AG10803 (cell line): Measurements from ENCODE around the gene CCNY.
"Not testable (repeated sequence)": the region's sequence is repeated elsewhere in the genome, so short reads cannot be mapped to it uniquely, and the experiment has no call there.

ENCODE experiments used
- DNase-seq: peaks from one replicate; pipeline ENCODE4 v3.0.0; 2010; ENCODE audit warnings: low read depth
- H3K4me3 ChIP-seq: 2 replicates; pipeline ENCODE4 v1.5.1; 2011; ENCODE audit warnings: mild to moderate bottlenecking, low read length, control low read depth
- CTCF ChIP-seq: conservative IDR thresholded peaks from 2 replicates; pipeline ENCODE4 v1.5.1; 2011; ENCODE audit warnings: mild to moderate bottlenecking, low read length, control low read depth, inconsistent platforms

Gene CCNY

GRCh38 chr10:35349389-35349915 is 13.1 kb downstream of the CCNY start:
- no peak for TF ChIP-seq CTCF
- DNase-seq: no peak

GRCh38 chr10:35351021-35351420 is 14.7 kb downstream of the CCNY start:
- no peak overlapping the region for H3K4me3 ChIP-seq
- no peak for TF ChIP-seq CTCF
- DNase-seq: no peak

More at GRCh38 chr10:35349389-35349915, 13.1 kb downstream of the CCNY start:
- H3K4me3 ChIP-seq: no peak overlapping the region

- no peak overlapping the region for H3K4me3 ChIP-seq
- no peak for DNase-seq
- TF ChIP-seq CTCF: no peak
Observed at GRCh38 chr10:35352097-35352496, 15.8 kb downstream of the CCNY start.

DNA sequence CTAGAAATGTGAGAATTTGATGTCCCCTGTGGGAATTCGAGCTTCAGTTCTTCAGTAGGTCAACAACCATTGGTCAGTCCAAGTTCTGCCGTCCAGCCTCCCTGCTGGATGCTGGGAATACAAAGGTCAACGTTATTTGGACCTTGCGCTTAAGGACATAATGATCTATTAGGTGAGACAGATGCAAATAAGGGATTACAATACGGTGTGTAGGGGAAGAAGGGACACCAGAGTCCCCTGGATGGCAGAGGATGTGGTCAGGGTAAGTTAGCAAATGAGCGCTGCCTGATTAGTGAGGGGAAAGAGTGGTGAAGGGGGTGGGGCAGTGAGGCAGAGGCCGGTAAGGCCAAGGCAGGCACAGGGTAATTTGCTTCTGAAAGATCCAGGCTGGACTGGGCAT is 16.2 kb downstream of the CCNY start:
- no peak for DNase-seq

GRCh38 chr10:35353395-35353794 is 17.1 kb downstream of the CCNY start:
- H3K4me3 ChIP-seq: no peak overlapping the region
- TF ChIP-seq CTCF: no peak
- no peak for DNase-seq

More for the DNA sequence above, 16.2 kb downstream of the CCNY start:
- no peak overlapping the region for H3K4me3 ChIP-seq
- no peak for TF ChIP-seq CTCF

DNA sequence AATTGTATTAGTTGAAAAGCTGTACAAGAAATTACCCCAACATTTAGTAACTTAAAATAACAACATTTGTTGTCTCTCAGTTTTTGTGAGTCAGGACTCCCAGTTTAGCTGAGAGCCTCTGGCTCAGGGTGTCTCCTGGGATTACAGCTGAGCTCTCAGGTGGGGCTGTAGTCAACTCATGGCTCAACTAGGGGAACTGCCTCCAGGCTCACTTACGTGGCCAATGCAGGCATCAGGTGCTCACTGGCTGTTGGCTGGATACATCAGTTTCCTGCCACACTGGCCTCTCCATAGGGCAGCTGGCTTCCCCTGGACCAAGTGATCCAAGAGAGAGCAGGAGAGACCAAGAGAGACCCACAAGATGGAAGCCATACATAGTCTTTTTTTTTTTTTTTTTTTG is 17.5 kb downstream of the CCNY start:
- DNase-seq: no peak
- H3K4me3 ChIP-seq: no peak overlapping the region
- TF ChIP-seq CTCF: no peak

- not testable (repeated sequence) for H3K4me3 ChIP-seq, DNase-seq
Observed at GRCh38 chr10:35354257-35354656, 17.9 kb downstream of the CCNY start.
